Effector CD4-positive, alpha-beta T cell (primary cell): ENCODE measurements around the gene PCDHGC3. TPM values are rescaled to one million over a fixed set of nuclear protein-coding genes. Genes with fewer than 3 reads are reported as not detected.
"Not testable (repeated sequence)": the region's sequence is repeated elsewhere in the genome, so short reads cannot be mapped to it uniquely, and the experiment has no call there.

ENCODE experiments used
- DNase-seq: peaks from one replicate; pipeline ENCODE4 v3.0.0-alpha.2; 2020
- total RNA-seq: gene quantifications from one replicate; lab custom pipeline; 2026; lab: John Stamatoyannopoulos, UW

Gene PCDHGC3
- total RNA-seq, result not detected

GRCh38 chr5:141475625-141476131, at the start of gene PCDHGC3:
PCDHGC3 (plus strand) TSS chr5:141475966; CDS start chr5:141476117, 151 bp downstream.
- DNase-seq, result no peak

GRCh38 chr5:141427783-141428426, 47.9 kb upstream of the PCDHGC3 start:
- no peak for DNase-seq

- DNase-seq, result no peak
Observed at GRCh38 chr5:141430332-141431113, 45.2 kb upstream of the PCDHGC3 start, which contains the start of gene PCDHGA12. PCDHGA12 (plus strand) TSS chr5:141430507; CDS start chr5:141430760, 253 bp downstream.

- no peak for DNase-seq
Observed at GRCh38 chr5:141431286-141431685, 44.5 kb upstream of the PCDHGC3 start.

- DNase-seq, result not testable (repeated sequence)
Observed at GRCh38 chr5:141432308-141432707, 43.5 kb upstream of the PCDHGC3 start.

- DNase-seq, result not testable (repeated sequence)
Observed at GRCh38 chr5:141432726-141433125, 43.0 kb upstream of the PCDHGC3 start.

GRCh38 chr5:141434006-141434405, 41.8 kb upstream of the PCDHGC3 start:
- no peak for DNase-seq

- DNase-seq, result no peak
Observed at GRCh38 chr5:141437221-141437620, 38.5 kb upstream of the PCDHGC3 start.

GRCh38 chr5:141439411-141440141, 36.2 kb upstream of the PCDHGC3 start:
- DNase-seq, result no peak

GRCh38 chr5:141440341-141440740, 35.4 kb upstream of the PCDHGC3 start:
- no peak for DNase-seq

GRCh38 chr5:141441571-141442170, 34.1 kb upstream of the PCDHGC3 start:
- DNase-seq, result no peak

GRCh38 chr5:141465351-141465750, 10.4 kb upstream of the PCDHGC3 start:
- DNase-seq, result no peak

GRCh38 chr5:141476132-141476911, 556 bp downstream of the PCDHGC3 start:
- DNase-seq, result no peak

GRCh38 chr5:141477044-141477575, 1.3 kb downstream of the PCDHGC3 start:
- DNase-seq, result no peak

- DNase-seq, result no peak
Observed at GRCh38 chr5:141477815-141478214, 2.0 kb downstream of the PCDHGC3 start.

GRCh38 chr5:141478321-141478945, 2.7 kb downstream of the PCDHGC3 start:
- no peak for DNase-seq

- no peak for DNase-seq
Observed at GRCh38 chr5:141479776-141480175, 4.0 kb downstream of the PCDHGC3 start.

- no peak for DNase-seq
Observed at GRCh38 chr5:141483902-141484301, 8.1 kb downstream of the PCDHGC3 start.

- no peak for DNase-seq
Observed at GRCh38 chr5:141484310-141484640, 8.5 kb downstream of the PCDHGC3 start.

GRCh38 chr5:141484641-141485311, 9.0 kb downstream of the PCDHGC3 start, which contains the start of gene PCDHGC4:
PCDHGC4 (plus strand) TSS chr5:141485030; CDS start chr5:141485174, 144 bp downstream.
- DNase-seq, result no peak
